Measurements from ENCODE around the gene GTF2H1. TPM values are rescaled to one million over a fixed set of nuclear protein-coding genes. Genes with fewer than 3 reads are reported as not detected.
"Not testable (repeated sequence)": the region's sequence is repeated elsewhere in the genome, so short reads cannot be mapped to it uniquely, and the experiment has no call there.

GTF2H1 gene
- total RNA-seq, 2 experiments from 2014 or later = 44.4 to 47.9 TPM

GRCh38 chr11:18394275-18394927 lies 72.0 kb downstream of the GTF2H1 start, which contains the start of gene LDHA:
Gene LDHA, plus strand, starts transcription at chr11:18394563. Its CDS starts 2,280 bp downstream, at chr11:18396843.
- peak within 1 kb of the TSS; percentile 96 for H3K27ac Mint-ChIP-seq
- H3K9me3 Mint-ChIP-seq = no peaks in the 10 kb centered on the region
- ATAC-seq (ENCODE audit: low read depth) (peak; percentile 81), DNase-seq (peak; percentile 97)
- H3K4me1 Mint-ChIP-seq = peaks cover 32% of the 10 kb centered on the region
- H3K4me3 Mint-ChIP-seq = peak within 1 kb of the TSS; percentile 97
- H3K27me3 Mint-ChIP-seq = no peaks in the 10 kb centered on the region
- H3K36me3 Mint-ChIP-seq = peaks cover 35% of the 10 kb centered on the region
- POLR2A ChIA-PET = interaction anchor here (0.6 to 5.7 kb wide), 27 partner anchors 8 to 382 kb away, joined by 3 to 221 read pairs (median 4); partner anchors contain the start of genes GTF2H1, HPS5, SERGEF and SPTY2D1

GRCh38 chr11:18394928-18395734 lies 72.8 kb downstream of the GTF2H1 start:
- H3K27ac Mint-ChIP-seq = peak overlapping the region; percentile 96
- no peak for ATAC-seq (ENCODE audit: low read depth)
- no peaks in the 10 kb centered on the region for H3K27me3 Mint-ChIP-seq
- H3K36me3 Mint-ChIP-seq = peaks cover 43% of the 10 kb centered on the region
- H3K4me3 Mint-ChIP-seq = peak overlapping the region; percentile 97
- DNase-seq = peak; percentile 46
- POLR2A ChIA-PET = interaction anchor here (0.6 to 5.7 kb wide), 30 partner anchors 9 to 889 kb away, joined by 3 to 221 read pairs (median 4); partner anchors contain the start of genes GTF2H1, HPS5, SPTY2D1 and TSG101
- peaks cover 35% of the 10 kb centered on the region for H3K4me1 Mint-ChIP-seq
- H3K9me3 Mint-ChIP-seq = no peaks in the 10 kb centered on the region

- Mint-ChIP-seq H3K27ac (peak overlapping the region; percentile 96), H3K36me3 (peaks cover 47% of the 10 kb centered on the region), H3K9me3 (no peaks in the 10 kb centered on the region), H3K4me1 (peaks cover 36% of the 10 kb centered on the region), H3K4me3 (peak overlapping the region; percentile 97), H3K27me3 (no peaks in the 10 kb centered on the region)
- ATAC-seq (ENCODE audit: low read depth) (peak; percentile 63), DNase-seq (peak; percentile 98)
- POLR2A ChIA-PET = interaction anchor here (0.6 to 5.7 kb wide), 23 partner anchors 9 to 888 kb away, joined by 3 to 221 read pairs (median 5); partner anchors contain the start of genes GTF2H1, HPS5, SPTY2D1 and TSG101
Measured at GRCh38 chr11:18395735-18396504, 73.6 kb downstream of the GTF2H1 start.

DNA sequence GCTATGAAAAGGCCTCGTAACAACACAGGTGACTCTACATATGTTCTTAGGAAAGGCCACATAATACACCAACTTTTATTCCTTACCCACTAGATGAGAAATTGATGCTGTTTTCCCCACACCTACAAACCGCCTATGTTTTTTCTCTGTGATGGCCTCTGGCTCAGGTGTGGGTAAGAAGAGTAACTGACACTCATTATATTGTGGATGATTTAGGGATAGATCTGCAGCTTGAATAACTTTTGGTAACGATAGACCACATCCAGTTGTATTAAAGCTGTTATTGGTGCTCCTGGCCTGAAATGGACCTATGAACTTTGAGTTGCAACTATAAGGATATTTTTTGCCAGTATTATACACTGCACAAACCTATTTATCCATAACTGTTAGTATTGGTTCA lies 75.6 kb downstream of the GTF2H1 start:
- POLR2A ChIA-PET = interaction anchor here (0.5 to 5.1 kb wide), 2 partner anchors 17 to 77 kb away, joined by 5 to 77 read pairs; partner anchors contain the start of genes GTF2H1 and HPS5
- Mint-ChIP-seq H3K9me3 (no peaks in the 10 kb centered on the region), H3K36me3 (peaks cover 51% of the 10 kb centered on the region), H3K4me1 (peaks cover 34% of the 10 kb centered on the region), H3K4me3 (peak overlapping the region; percentile 67), H3K27ac (peak overlapping the region; percentile 54), H3K27me3 (no peaks in the 10 kb centered on the region)
- DNase-seq (no peak), ATAC-seq (ENCODE audit: low read depth) (no peak)

- DNase-seq; H3K27me3 Mint-ChIP-seq; H3K4me3 Mint-ChIP-seq; H3K27ac Mint-ChIP-seq; ATAC-seq (ENCODE audit: low read depth); H3K9me3 Mint-ChIP-seq: not testable (repeated sequence)
- peaks cover 33% of the 10 kb centered on the region for H3K4me1 Mint-ChIP-seq
- POLR2A ChIA-PET = interaction anchor here (1.5 kb wide), 1 partner anchor 125 kb away, joined by 4 read pairs; the partner anchor contains the start of gene TSG101
- peaks cover 59% of the 10 kb centered on the region for H3K36me3 Mint-ChIP-seq
Measured at GRCh38 chr11:18401077-18401476, 78.7 kb downstream of the GTF2H1 start.

DNA sequence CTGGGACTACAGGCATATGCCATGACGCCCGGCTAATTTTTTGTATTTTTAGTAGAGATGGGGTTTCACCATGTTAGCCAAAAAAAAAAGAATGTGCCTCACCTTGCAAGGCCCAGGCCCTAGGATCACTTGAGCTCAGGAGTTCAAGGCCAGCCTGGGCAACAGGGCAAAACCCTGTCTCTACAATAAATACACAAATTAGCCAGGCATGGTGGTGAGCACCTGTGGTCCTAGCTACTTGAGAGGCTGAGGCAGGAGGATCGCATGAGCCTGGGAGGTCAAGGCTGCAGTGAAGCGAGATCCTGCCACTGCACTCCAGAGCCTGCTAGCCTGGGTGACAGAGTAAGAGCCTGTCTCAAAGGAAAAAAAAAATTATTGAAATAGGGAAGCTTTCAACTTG lies 81.7 kb downstream of the GTF2H1 start:
- Mint-ChIP-seq H3K9me3 (no peaks in the 10 kb centered on the region), H3K36me3 (peaks cover 45% of the 10 kb centered on the region), H3K4me1 (peaks cover 24% of the 10 kb centered on the region), H3K27me3 (no peaks in the 10 kb centered on the region), H3K27ac (no peak overlapping the region), H3K4me3 (no peak overlapping the region)
- POLR2A ChIA-PET = no interaction called here
- no peak for ATAC-seq (ENCODE audit: low read depth)
- DNase-seq = no peak

- H3K27ac Mint-ChIP-seq = not testable (repeated sequence)
- peaks cover 22% of the 10 kb centered on the region for H3K4me1 Mint-ChIP-seq
- POLR2A ChIA-PET = interaction anchor here (1.4 kb wide), 1 partner anchor 119 kb away, joined by 3 read pairs; no protein-coding TSS in a partner anchor
Measured at GRCh38 chr11:18407400-18407799, 85.0 kb downstream of the GTF2H1 start.

GRCh38 chr11:18408558-18409291 lies 86.4 kb downstream of the GTF2H1 start:
- DNase-seq (no peak), ATAC-seq (ENCODE audit: low read depth) (no peak)
- POLR2A ChIA-PET = interaction anchor here (1.6 kb wide), 1 partner anchor 14 kb away, joined by 5 read pairs; the partner anchor contains the start of gene LDHA
- Mint-ChIP-seq H3K9me3 (no peaks in the 10 kb centered on the region), H3K4me1 (peaks cover 14% of the 10 kb centered on the region), H3K36me3 (peaks cover 22% of the 10 kb centered on the region), H3K27ac (no peak overlapping the region), H3K4me3 (no peak overlapping the region), H3K27me3 (no peaks in the 10 kb centered on the region)

More at GRCh38 chr11:18407400-18407799, 85.0 kb downstream of the GTF2H1 start:
- peaks cover 32% of the 10 kb centered on the region for H3K36me3 Mint-ChIP-seq
- DNase-seq; ATAC-seq (ENCODE audit: low read depth); H3K4me3 Mint-ChIP-seq; H3K27me3 Mint-ChIP-seq; H3K9me3 Mint-ChIP-seq: not testable (repeated sequence)

- no peak overlapping the region for H3K4me3 Mint-ChIP-seq
- ATAC-seq (ENCODE audit: low read depth) (no peak), DNase-seq (no peak)
- H3K4me1 Mint-ChIP-seq = peaks cover 12% of the 10 kb centered on the region
- no peak overlapping the region for H3K27ac Mint-ChIP-seq
- no peaks in the 10 kb centered on the region for H3K27me3 Mint-ChIP-seq
- no peaks in the 10 kb centered on the region for H3K9me3 Mint-ChIP-seq
- POLR2A ChIA-PET = no interaction called here
- no peaks in the 10 kb centered on the region for H3K36me3 Mint-ChIP-seq
Measured at GRCh38 chr11:18416459-18416858, 94.1 kb downstream of the GTF2H1 start.

Small RNA genes within 50 kb of the gene (microRNA-seq; reads per million reads assigned to microRNA genes)
- 4.9 reads per million for gene MIR3159

Other genes with a start within 250 kb of the GTF2H1 start
- gene SAAL1, start 216.5 kb upstream of the GTF2H1 start, total RNA-seq = 10 to 100 TPM; 24.0 to 27.0 TPM
- not detected for gene MRGPRX3, start 190.0 kb upstream of the GTF2H1 start, total RNA-seq
- gene MRGPRX4, start 149.7 kb upstream of the GTF2H1 start, total RNA-seq = not detected
- not detected for gene SAA4, start 85.8 kb upstream of the GTF2H1 start, total RNA-seq
- gene SAA2, start 73.9 kb upstream of the GTF2H1 start, total RNA-seq = not detected
- not detected for gene SAA1, start 56.3 kb upstream of the GTF2H1 start, total RNA-seq
- 10 to 100 TPM; 16.1 to 17.8 TPM for gene HPS5, start 427 bp upstream of the GTF2H1 start, total RNA-seq
- 100 to 1,000 TPM; 824 to 837 TPM for gene LDHA, start 72.0 kb downstream of the GTF2H1 start, total RNA-seq
- gene LDHC, start 89.8 kb downstream of the GTF2H1 start, total RNA-seq = not detected
- gene LDHAL6A, start 133.3 kb downstream of the GTF2H1 start, total RNA-seq = not detected
- 10 to 100 TPM; 35.2 to 35.5 TPM for gene TSG101, start 204.4 kb downstream of the GTF2H1 start, total RNA-seq

All from activated naive CD8-positive, alpha-beta T cell treated with anti-CD3 and anti-CD28 coated beads, Interleukin-2, amount 10 ng/mL, durations not matched to agents 7 days and 5 days (primary cell).